GM13976 (cell line): ENCODE measurements around the gene CDK17.

ENCODE experiments used
- DNase-seq: peaks from one replicate; pipeline ENCODE4 v3.0.0; 2012; ENCODE audit warnings: low spot score
- in situ Hi-C: fragments of 300-500 bp; cut with MboI; formaldehyde crosslinking; loops from one replicate; pipeline ENCODE4 v1.12.0; 2022; ENCODE audit warnings: low sequenced_read_pairs, mixed read lengths, inconsistent platforms; ENCODE audit not compliant: unreplicated experiment
- TF ChIP-seq, protein P1 (sequence below): IDR thresholded peaks from 2 replicates; pipeline ENCODE4 v1.5.1; 2012; ENCODE audit warnings: borderline replicate concordance, mild to moderate bottlenecking; ENCODE audit not compliant: insufficient read depth; ENCODE audit errors: extremely low read depth, missing control alignments, control extremely low read depth

CDK17 gene

DNA sequence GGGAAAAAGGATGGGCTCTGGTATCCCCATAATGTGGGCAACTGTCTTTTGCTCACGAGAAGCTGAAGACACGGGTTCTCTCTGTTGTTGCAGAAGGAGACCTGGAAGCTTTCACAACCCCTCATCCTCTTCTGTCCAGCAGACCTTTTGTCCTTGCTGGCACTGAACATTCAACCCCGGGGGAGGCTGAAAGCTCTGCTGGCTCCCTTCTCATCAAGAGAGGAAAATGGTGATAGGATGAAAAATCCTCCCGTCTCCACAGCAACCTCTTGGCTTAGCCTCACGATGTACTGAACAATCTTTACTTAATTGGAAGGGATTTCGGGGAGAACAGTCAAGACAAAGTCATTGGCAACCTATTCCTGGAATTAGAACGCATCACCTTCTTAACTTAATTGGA lies 167.1 kb downstream of the CDK17 start:
- no peak for DNase-seq
- TF ChIP-seq, protein P1, sequence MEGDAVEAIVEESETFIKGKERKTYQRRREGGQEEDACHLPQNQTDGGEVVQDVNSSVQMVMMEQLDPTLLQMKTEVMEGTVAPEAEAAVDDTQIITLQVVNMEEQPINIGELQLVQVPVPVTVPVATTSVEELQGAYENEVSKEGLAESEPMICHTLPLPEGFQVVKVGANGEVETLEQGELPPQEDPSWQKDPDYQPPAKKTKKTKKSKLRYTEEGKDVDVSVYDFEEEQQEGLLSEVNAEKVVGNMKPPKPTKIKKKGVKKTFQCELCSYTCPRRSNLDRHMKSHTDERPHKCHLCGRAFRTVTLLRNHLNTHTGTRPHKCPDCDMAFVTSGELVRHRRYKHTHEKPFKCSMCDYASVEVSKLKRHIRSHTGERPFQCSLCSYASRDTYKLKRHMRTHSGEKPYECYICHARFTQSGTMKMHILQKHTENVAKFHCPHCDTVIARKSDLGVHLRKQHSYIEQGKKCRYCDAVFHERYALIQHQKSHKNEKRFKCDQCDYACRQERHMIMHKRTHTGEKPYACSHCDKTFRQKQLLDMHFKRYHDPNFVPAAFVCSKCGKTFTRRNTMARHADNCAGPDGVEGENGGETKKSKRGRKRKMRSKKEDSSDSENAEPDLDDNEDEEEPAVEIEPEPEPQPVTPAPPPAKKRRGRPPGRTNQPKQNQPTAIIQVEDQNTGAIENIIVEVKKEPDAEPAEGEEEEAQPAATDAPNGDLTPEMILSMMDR: no peak
- in situ Hi-C loops: no loop called here

DNA sequence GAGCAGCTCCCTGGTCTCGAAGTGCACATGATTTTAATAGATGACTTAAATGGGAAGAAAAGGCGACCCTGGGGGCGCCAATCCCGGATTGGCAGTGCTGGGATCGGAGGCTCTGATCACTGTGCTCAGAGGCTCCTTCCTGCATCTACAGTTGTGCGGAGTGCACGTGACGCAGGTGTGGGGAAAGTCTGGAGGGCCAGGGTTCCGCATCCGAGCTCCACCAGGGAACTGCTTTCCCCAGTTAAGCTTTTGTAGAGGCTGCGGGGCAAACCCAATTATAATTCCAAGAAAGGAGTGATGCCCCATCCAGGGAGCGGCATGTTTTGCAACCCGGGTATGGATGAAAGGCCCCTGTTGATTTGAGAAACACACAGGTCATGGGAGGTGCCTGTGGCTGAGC lies 169.6 kb downstream of the CDK17 start:
- TF ChIP-seq, protein P1: no peak
- in situ Hi-C loops: no loop called here
- DNase-seq: no peak

- in situ Hi-C loops: no loop called here
- TF ChIP-seq, protein P1: no peak
- DNase-seq: no peak
These were observed 171.5 kb downstream of the CDK17 start for GRCh38 chr12:96228566-96229248.
